NCI-H446 (cell line): ENCODE data around the gene AMMECR1L.
"Not testable (repeated sequence)": the region's sequence is repeated elsewhere in the genome, so short reads cannot be mapped to it uniquely, and the experiment has no call there.

Experiments used
- DNase-seq, 2 experiments: peaks; one replicate each; lab custom pipeline; 2025; lab: John Stamatoyannopoulos, UW

AMMECR1L gene

GRCh38 chr2:127887082-127887775 is 1.5 kb upstream of the AMMECR1L start:
- no peak for DNase-seq

- DNase-seq: not testable (repeated sequence)
These were observed 808 bp upstream of the AMMECR1L start for GRCh38 chr2:127886593-127886935.

DNA sequence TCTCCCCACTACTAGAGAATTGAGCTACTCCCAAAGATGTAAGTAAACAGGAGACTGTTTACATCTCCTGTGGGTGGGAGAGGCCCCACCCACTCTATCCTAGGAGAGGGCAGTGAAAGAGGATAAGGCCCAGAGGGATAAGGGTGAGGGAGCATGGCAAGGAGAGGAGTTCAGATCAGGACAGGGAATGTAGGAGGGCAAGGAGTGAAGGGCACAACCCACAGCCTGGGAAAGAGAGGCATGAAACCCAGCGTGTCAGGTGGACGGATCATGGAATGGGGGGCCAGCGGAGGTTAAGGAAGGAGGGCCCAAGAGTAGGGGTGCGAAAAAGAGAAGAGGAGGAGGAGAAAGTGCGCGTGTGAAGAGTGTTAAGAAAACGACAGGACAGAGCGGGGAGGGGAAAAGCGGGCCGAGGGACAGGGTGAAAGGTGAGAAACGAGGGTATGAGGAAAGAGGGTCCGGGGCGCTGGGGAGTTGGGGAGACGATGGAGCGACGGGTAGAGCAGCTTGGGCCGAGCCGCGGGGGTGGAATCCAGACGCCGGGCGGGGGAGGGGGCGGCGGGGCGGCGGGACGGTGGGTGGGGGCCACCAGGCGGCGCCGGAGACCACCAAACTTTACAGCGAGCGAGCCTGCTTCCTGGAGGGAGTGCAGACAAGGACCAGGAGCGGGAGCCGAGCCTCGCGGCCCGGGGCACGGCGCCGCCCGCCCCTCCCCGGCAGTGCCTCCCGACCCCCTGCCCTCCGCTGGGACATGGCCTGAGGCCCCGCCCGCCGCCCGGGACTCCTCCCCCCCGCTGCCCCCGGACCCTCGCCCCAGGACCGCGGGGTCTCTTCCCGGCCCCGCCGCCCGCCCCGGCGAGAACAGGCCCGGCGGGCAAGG is 655 bp downstream of the AMMECR1L start:
- DNase-seq: not testable (repeated sequence)

- DNase-seq: no peak
These were observed 1.3 kb downstream of the AMMECR1L start for GRCh38 chr2:127884436-127884835.

DNA sequence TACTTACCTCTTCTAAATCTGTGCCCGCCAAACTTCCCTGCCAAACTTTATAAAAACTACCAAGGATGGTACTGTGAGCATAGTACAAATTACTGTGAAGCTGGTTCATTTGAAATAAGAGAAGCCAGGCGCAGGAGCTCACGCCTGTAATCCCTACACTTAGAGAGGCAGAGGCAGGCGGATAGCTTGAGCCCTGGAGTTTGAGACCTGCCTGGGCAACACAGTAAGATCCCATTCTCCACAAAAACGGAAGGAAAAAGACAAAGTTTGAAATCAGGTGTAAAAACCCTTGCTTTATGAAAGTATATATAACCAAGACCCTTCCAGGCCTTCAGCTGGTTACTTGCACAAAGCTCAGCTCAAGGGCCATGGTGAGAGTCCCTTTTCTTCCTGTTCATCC is 5.9 kb downstream of the AMMECR1L start:
- DNase-seq: no peak

GRCh38 chr2:127877626-127878025 is 8.1 kb downstream of the AMMECR1L start:
- no peak for DNase-seq

GRCh38 chr2:127877136-127877535 is 8.6 kb downstream of the AMMECR1L start:
- no peak for DNase-seq

- DNase-seq: no peak
These were observed 11.1 kb downstream of the AMMECR1L start for GRCh38 chr2:127874378-127875269.

GRCh38 chr2:127873707-127874303 is 12.0 kb downstream of the AMMECR1L start:
- no peak for DNase-seq

- DNase-seq: no peak
These were observed 13.4 kb downstream of the AMMECR1L start for GRCh38 chr2:127872354-127872753.

DNA sequence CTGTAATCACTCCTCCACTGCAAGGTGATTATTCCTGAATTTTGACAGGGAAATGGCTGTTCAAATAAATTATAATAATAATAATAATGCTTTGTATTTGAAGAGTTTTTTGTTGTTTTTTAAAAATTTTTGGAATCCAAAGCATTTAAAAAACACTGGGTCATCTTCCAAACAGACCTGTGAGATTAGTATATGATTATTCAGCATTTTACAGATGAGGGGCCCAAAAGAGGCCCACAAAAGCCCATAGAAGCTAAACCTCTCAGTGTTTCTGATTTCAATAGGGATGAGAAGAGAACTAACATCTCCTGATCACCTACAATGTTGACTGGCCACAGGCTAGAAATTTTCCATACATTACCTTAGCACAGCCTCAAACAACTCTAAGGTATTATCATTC is 19.8 kb downstream of the AMMECR1L start:
- DNase-seq: no peak

GRCh38 chr2:127864877-127865276 is 20.9 kb downstream of the AMMECR1L start:
- DNase-seq: no peak

DNA sequence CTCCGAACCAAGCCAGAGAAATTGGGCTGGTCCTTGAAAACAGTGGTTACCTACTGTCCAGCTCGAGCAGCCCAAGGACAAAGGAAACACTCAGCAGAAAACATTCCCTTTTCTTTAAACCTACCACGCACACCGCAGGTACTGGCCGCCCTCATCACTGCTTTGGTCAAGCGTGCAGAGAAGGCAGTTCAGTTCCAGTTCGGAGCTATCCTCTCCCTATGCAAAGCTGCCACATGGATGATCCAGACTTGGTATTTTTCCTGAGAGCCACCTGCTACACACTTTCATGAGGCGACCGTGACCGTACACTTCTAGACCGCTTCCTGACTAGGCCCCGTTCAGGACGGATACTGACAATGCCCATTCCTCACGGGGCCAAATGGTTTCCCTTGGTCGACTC is 23.5 kb downstream of the AMMECR1L start:
- DNase-seq: no peak

DNA sequence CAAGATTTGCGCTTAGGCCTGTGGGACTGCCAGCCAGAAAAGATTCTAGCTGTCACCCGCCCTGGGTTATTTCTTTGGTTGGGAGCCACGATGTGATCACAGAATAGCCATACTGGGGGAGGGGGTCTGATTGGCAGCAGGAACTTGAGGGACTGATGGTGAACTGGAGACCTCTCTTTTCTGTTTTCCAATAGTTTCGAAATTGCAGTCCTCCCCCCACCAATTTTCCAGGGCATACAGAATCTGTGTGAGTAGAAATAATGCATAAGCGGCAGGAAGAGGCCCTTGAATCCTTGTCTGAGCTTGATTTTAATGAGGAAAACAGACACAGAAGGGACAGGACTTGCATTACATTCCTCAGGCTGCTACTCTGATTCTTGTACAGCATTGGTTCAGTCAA is 25.6 kb downstream of the AMMECR1L start:
- DNase-seq: no peak

DNA sequence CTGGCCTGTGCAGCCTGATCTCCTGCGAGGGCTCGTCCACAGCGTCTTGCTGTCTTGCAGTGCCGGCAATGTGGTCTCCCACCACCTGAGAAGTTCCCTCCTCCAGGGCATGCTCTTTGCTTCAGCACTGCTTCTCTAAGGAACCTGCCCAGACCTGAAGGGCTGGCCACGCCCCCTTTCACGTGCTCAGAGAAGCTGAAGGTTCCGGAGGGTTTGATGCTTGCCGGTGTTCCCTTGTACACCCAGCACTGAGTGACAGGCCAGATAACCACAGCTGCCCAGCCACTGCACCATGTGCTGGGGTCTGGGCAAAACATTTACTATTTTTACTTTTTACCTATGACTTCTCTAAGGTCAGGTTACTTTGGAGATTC is 26.1 kb downstream of the AMMECR1L start:
- no peak for DNase-seq

DNA sequence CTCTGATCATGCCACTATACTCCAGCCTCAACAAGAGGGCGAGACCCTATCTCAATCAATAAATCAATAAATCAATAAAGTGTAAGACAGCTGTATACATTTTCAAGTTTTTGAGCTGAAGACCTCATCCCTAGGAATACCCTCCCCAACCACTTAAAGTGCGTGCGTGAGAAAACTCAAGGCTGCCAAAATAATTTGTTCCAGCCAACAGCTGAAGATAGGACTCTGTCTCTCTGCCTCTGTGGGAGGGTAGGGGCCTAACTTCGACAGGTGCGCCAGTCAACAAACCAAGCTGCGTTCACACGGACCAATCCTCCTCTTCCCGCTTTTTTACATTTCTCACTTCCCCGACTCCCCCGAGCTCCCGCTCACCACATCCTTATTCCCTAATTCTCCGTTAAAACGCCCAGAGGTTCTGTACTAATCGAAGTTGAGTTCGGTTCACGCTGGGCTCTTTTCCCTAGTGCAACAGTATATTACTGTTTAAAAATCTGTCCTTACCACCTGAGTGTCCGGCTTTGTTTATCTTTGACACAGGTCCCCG is 28.4 kb downstream of the AMMECR1L start:
- DNase-seq: no peak

- no peak for DNase-seq
These were observed 32.1 kb downstream of the AMMECR1L start for GRCh38 chr2:127853671-127854070.

DNA sequence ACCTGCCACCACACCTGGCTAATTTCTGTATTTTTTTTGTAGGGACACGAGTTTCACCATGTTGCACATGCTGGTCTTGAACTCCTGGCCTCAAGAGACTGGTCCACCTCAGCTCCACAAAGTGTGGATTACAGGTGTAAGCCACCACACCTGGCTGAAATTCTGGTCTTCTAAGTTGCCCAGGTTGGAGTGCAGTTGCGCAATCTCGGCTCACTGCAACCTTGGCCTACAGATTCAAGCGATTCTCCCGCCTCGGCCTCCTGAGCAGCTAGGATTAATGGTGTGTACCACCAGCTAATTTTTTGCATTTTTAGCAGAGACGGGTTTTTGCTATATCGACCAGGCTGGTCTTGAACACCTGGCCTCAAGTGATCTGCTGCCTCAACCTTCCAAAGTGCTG is 33.4 kb downstream of the AMMECR1L start:
- DNase-seq: no peak

DNA sequence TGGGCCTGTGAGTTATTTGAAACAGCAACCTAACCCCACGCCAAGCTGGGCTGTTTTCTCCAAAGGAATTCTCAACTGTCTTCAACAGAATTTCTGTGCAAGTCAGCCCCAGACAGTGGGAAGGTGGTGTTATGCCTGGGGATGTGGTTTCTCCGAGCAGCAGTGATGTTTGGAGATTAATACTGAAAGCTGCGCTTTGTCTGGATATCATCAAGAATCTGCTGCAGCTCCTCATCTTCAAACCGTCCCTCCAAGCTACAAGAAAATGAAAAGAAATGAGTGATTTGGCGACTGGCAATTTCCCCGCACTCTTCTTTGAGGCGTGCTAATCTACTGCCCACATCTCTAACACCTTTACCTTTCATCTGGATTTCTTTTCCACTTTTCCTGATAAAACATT is 37.8 kb downstream of the AMMECR1L start:
- DNase-seq: no peak

- DNase-seq: peak; percentile 2 to 26
These were observed 40.8 kb downstream of the AMMECR1L start for GRCh38 chr2:127844973-127845372.

DNA sequence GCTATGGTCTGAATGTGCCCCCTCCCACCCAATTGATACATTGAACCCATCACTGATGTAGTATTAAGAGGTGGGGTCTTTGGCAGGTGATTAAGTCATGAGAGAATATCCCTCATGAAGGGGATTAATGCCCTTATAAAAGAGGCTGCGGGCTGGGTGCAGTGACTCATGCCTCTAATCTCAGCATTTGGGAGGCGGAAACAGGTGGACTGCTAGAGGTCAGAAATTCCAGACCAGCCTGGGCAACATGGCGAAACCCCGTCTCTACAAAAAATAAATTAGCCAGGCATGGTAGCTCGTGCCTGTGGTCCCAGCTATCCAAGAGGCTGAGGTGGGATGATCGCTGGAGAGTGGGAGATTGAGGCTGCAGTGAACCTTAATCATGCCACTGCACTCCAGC is 42.1 kb downstream of the AMMECR1L start:
- no peak for DNase-seq
